ENCODE results near the gene CTDSP1.

CTDSP1 gene

GRCh38 chr2:218405746-218406208 is 6.1 kb downstream of the CTDSP1 start:
- Mint-ChIP-seq H3K4me3 (peak overlapping the region; percentile 88 to 89), H3K27me3 (no peaks in the 10 kb centered on the region), H3K27ac (peak overlapping the region; percentile 92 to 99), H3K4me1 (ENCODE audit: low read depth in 2 of 2) (peaks cover 47 to 59% of the 10 kb centered on the region in 2 donors), H3K36me3 (ENCODE audit: insufficient read depth) (peaks cover 59% of the 10 kb centered on the region), H3K9me3 (no peaks in the 10 kb centered on the region)
- ATAC-seq (replicated peaks): peak; percentile 31
- no peak for DNase-seq

GRCh38 chr2:218406209-218406948 is 6.7 kb downstream of the CTDSP1 start:
- ATAC-seq (replicated peaks) (peak; percentile 75), DNase-seq (peak; percentile 88 to 90 (median 89))
- peaks cover 55% of the 10 kb centered on the region for H3K36me3 Mint-ChIP-seq (ENCODE audit: insufficient read depth)
- H3K27ac Mint-ChIP-seq: peak overlapping the region; percentile 92 to 99
- peak overlapping the region; percentile 88 to 89 for H3K4me3 Mint-ChIP-seq
- peaks cover 44 to 58% of the 10 kb centered on the region in 2 donors for H3K4me1 Mint-ChIP-seq (ENCODE audit: low read depth in 2 of 2)
- no peaks in the 10 kb centered on the region for H3K9me3 Mint-ChIP-seq
- H3K27me3 Mint-ChIP-seq: no peaks in the 10 kb centered on the region

- H3K4me1 Mint-ChIP-seq (ENCODE audit: low read depth in 2 of 2): peaks cover 42 to 53% of the 10 kb centered on the region in 2 donors
- H3K36me3 Mint-ChIP-seq (ENCODE audit: insufficient read depth): peaks cover 55% of the 10 kb centered on the region
- peak overlapping the region; percentile 92 to 99 for H3K27ac Mint-ChIP-seq
- H3K4me3 Mint-ChIP-seq: peak overlapping the region; percentile 88 to 89
- DNase-seq: peak; percentile 54 to 61 (median 59)
- H3K9me3 Mint-ChIP-seq: no peaks in the 10 kb centered on the region
- ATAC-seq (replicated peaks): peak; percentile 48
- H3K27me3 Mint-ChIP-seq: no peaks in the 10 kb centered on the region
These were observed 7.4 kb downstream of the CTDSP1 start for GRCh38 chr2:218406949-218407618.

- H3K36me3 Mint-ChIP-seq (ENCODE audit: insufficient read depth): peaks cover 53% of the 10 kb centered on the region
- DNase-seq (no peak), ATAC-seq (replicated peaks) (no peak)
- H3K4me3 Mint-ChIP-seq: peak overlapping the region; percentile 88 to 89
- no peaks in the 10 kb centered on the region for H3K9me3 Mint-ChIP-seq
- H3K4me1 Mint-ChIP-seq (ENCODE audit: low read depth in 2 of 2): peaks cover 45 to 52% of the 10 kb centered on the region in 2 donors
- H3K27me3 Mint-ChIP-seq: no peaks in the 10 kb centered on the region
- H3K27ac Mint-ChIP-seq: peak overlapping the region in 1 of 2 donors; percentile 99
These were observed 8.0 kb downstream of the CTDSP1 start for GRCh38 chr2:218407717-218408116.

- H3K4me3 Mint-ChIP-seq: no peak overlapping the region
- no peak for ATAC-seq (replicated peaks)
- peaks cover 3% of the 10 kb centered on the region for H3K36me3 Mint-ChIP-seq (ENCODE audit: insufficient read depth)
These were observed 18.7 kb downstream of the CTDSP1 start for GRCh38 chr2:218418321-218418716.

GRCh38 chr2:218418717-218419458 is 19.2 kb downstream of the CTDSP1 start, which contains the start of gene VIL1:
Gene VIL1, plus strand, starts transcription at chr2:218419123. Its CDS starts 4,656 bp downstream, at chr2:218423779.
- Mint-ChIP-seq H3K4me1 (ENCODE audit: low read depth in 2 of 2) (peaks cover 0 to 8% of the 10 kb centered on the region in 2 donors), H3K27ac (no peak within 1 kb of the TSS), H3K36me3 (ENCODE audit: insufficient read depth) (peaks cover 3% of the 10 kb centered on the region), H3K4me3 (no peak within 1 kb of the TSS), H3K9me3 (no peaks in the 10 kb centered on the region), H3K27me3 (no peaks in the 10 kb centered on the region)
- no peak for ATAC-seq (replicated peaks)
- no peak for DNase-seq

More at GRCh38 chr2:218418321-218418716, 18.7 kb downstream of the CTDSP1 start:
- H3K4me1 Mint-ChIP-seq (ENCODE audit: low read depth in 2 of 2): peaks cover 0 to 8% of the 10 kb centered on the region in 2 donors
- H3K27ac Mint-ChIP-seq: no peak overlapping the region
- no peak for DNase-seq
- no peaks in the 10 kb centered on the region for H3K27me3 Mint-ChIP-seq
- H3K9me3 Mint-ChIP-seq: no peaks in the 10 kb centered on the region

- H3K27ac Mint-ChIP-seq: no peak overlapping the region
- no peak overlapping the region for H3K4me3 Mint-ChIP-seq
- DNase-seq: no peak
- peaks cover 0 to 11% of the 10 kb centered on the region in 2 donors for H3K4me1 Mint-ChIP-seq (ENCODE audit: low read depth in 2 of 2)
- no peaks in the 10 kb centered on the region for H3K9me3 Mint-ChIP-seq
- no peak for ATAC-seq (replicated peaks)
- peaks cover 3% of the 10 kb centered on the region for H3K36me3 Mint-ChIP-seq (ENCODE audit: insufficient read depth)
- no peaks in the 10 kb centered on the region for H3K27me3 Mint-ChIP-seq
These were observed 20.1 kb downstream of the CTDSP1 start for GRCh38 chr2:218419630-218420216.

GRCh38 chr2:218421027-218421426 is 21.4 kb downstream of the CTDSP1 start:
- DNase-seq: no peak
- Mint-ChIP-seq H3K9me3 (no peaks in the 10 kb centered on the region), H3K36me3 (ENCODE audit: insufficient read depth) (peaks cover 3% of the 10 kb centered on the region), H3K4me1 (ENCODE audit: low read depth in 2 of 2) (peaks cover 0 to 11% of the 10 kb centered on the region in 2 donors), H3K27me3 (no peaks in the 10 kb centered on the region), H3K4me3 (no peak overlapping the region), H3K27ac (peak overlapping the region; percentile 16 to 92)
- no peak for ATAC-seq (replicated peaks)

- DNase-seq: no peak
- peaks cover 3% of the 10 kb centered on the region for H3K36me3 Mint-ChIP-seq (ENCODE audit: insufficient read depth)
- no peaks in the 10 kb centered on the region for H3K9me3 Mint-ChIP-seq
- no peak overlapping the region for H3K4me3 Mint-ChIP-seq
- peaks cover 0 to 11% of the 10 kb centered on the region in 2 donors for H3K4me1 Mint-ChIP-seq (ENCODE audit: low read depth in 2 of 2)
- no peak overlapping the region for H3K27ac Mint-ChIP-seq
- no peaks in the 10 kb centered on the region for H3K27me3 Mint-ChIP-seq
- no peak for ATAC-seq (replicated peaks)
These were observed 22.9 kb downstream of the CTDSP1 start for GRCh38 chr2:218422403-218423086.

GRCh38 chr2:218423584-218423983 is 23.9 kb downstream of the CTDSP1 start:
- H3K9me3 Mint-ChIP-seq: no peaks in the 10 kb centered on the region
- H3K4me3 Mint-ChIP-seq: no peak overlapping the region
- H3K4me1 Mint-ChIP-seq (ENCODE audit: low read depth in 2 of 2): peaks cover 0 to 11% of the 10 kb centered on the region in 2 donors
- no peak for ATAC-seq (replicated peaks)
- no peak for DNase-seq
- no peaks in the 10 kb centered on the region for H3K27me3 Mint-ChIP-seq
- H3K27ac Mint-ChIP-seq: no peak overlapping the region
- H3K36me3 Mint-ChIP-seq (ENCODE audit: insufficient read depth): peaks cover 3% of the 10 kb centered on the region

GRCh38 chr2:218425531-218425930 is 25.9 kb downstream of the CTDSP1 start:
- no peak for DNase-seq
- no peak for ATAC-seq (replicated peaks)
- no peak overlapping the region for H3K4me3 Mint-ChIP-seq
- no peaks in the 10 kb centered on the region for H3K9me3 Mint-ChIP-seq
- H3K36me3 Mint-ChIP-seq (ENCODE audit: insufficient read depth): peaks cover 3% of the 10 kb centered on the region
- H3K27me3 Mint-ChIP-seq: peaks cover 0 to 4% of the 10 kb centered on the region in 2 donors
- H3K4me1 Mint-ChIP-seq (ENCODE audit: low read depth in 2 of 2): peaks cover 5 to 11% of the 10 kb centered on the region in 2 donors
- peak overlapping the region in 1 of 2 donors; percentile 57 for H3K27ac Mint-ChIP-seq

GRCh38 chr2:218427741-218428140 is 28.1 kb downstream of the CTDSP1 start:
- DNase-seq: no peak
- Mint-ChIP-seq H3K27me3 (peaks cover 0 to 7% of the 10 kb centered on the region in 2 donors), H3K36me3 (ENCODE audit: insufficient read depth) (no peaks in the 10 kb centered on the region), H3K9me3 (no peaks in the 10 kb centered on the region), H3K4me1 (ENCODE audit: low read depth in 2 of 2) (peaks cover 3 to 5% of the 10 kb centered on the region in 2 donors), H3K4me3 (no peak overlapping the region), H3K27ac (no peak overlapping the region)
- no peak for ATAC-seq (replicated peaks)

Data from effector memory CD8-positive, alpha-beta T cell (primary cell).